ENCODE data around the gene ANKRD63. TPM values are rescaled to one million over a fixed set of nuclear protein-coding genes. Genes with fewer than 3 reads are reported as not detected.
A peak's percentile ranks its signal among the peaks of the same experiment; 100 is the strongest.

Gene ANKRD63
- total RNA-seq, 1 experiment from 2014 or later = 0.37 TPM

DNA sequence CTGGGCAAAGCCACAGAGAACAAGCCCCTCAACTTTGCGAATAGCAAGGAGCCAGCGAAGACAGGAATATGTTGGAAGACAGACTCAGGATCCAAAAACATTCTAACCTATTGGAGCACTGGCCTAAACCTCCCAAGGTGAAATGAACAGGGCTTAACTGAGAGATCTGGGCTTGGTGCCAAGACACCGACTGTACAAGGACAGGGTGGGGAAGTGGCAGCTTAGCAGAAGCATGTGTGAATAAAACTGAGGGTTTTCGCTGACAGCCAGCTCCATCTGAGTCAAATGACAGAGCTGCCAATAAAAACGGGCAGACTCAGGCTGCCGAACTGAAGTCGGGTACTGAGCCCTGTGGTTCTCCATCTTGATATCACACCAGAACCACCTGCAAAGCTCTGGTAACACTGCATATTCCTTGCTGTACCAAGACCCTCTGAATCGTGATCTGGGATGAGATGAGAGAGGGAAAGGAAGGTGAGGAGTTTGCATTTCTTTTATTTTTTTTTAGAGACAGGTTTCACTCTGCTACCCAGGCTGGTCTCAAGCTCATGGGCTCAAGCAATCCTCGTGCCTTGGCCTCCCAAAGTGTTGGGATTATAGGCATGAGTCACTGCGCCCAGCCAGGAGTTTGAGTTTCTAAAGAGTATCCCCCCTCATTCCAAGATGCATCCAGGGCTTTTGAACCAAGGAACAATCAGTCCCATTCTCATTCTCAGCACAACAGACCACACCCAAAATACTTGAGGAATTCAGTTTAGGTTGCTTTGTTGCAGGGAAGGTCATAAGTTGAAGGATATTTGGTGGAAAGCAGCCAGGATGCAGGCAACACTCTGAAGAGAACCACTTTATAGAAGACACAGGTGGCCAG, 30.9 kb upstream of the ANKRD63 start:
- DNase-seq (ENCODE audit: low spot score) = peak; percentile 63

GRCh38 chr15:40312370-40313158, 29.7 kb upstream of the ANKRD63 start:
- DNase-seq (ENCODE audit: low spot score) = no peak

DNA sequence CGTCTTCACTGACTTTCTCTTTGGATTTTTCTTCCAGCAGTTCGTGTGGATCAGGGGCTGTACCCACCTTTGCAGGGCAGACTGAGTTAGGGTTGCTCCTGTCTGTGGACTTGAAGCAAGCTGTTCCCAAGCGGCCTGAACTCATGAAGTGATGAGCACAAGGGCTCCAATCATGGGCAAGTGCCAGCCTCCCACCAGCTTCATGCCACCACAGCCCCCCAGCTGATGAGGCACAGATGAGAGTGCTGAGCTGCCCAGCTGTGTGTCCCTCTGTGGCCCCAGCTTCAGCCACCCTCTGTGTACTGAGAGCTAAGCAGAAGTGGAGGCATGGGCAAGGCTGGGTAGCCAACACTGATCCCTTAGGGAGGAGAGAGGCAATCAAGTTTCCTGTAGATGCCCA, 28.1 kb upstream of the ANKRD63 start:
- no peak for DNase-seq (ENCODE audit: low spot score)

DNA sequence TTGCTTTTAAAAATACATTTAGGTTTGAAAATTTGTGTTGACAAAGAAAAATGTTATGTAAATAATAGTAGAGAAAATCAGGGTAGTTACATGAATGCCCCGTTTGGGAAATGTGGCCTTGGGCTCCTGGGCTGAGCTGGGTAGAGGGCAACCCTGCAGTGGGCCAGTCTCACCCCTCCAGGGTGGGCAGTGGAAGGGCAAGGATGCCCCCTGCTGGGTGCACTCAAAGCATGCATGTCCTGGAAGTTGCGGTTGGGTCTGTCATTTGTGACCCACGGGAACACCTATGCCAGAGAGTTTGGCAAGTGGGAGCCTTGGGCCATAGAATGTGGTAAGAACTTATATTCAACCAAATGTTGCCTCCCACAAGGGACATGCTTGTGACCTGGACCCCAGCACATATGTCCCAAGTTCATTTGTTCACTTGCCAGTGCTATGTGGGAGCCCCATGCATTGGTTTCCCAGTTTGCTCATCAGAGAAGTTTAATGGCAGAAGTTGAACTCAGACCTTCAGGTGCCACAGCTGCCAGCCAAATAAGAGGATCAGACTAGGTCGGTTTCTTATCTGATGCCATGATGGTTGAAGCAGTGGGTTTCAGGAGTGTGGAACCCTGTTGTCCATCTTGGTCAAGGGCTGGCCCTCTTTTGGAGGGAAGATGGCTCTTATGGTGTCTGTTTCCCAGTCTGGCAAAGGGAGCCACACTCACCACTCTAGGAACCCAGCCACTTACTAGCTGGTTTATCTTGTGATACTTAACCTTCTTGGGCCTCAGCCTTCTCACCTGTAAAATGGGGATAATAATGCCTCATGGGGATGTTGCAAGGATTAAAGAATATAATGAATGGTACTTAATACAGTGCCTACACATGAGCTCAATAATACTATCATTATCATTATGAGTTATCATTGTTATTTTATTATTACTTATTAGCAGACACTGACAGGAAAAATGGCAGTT, 27.4 kb upstream of the ANKRD63 start:
- DNase-seq (ENCODE audit: low spot score) = peak; percentile 50

GRCh38 chr15:40309344-40309862, 26.5 kb upstream of the ANKRD63 start:
- DNase-seq (ENCODE audit: low spot score) = no peak

- DNase-seq (ENCODE audit: low spot score) = peak; percentile 78
These were observed 24.8 kb upstream of the ANKRD63 start, which contains the start of gene PLCB2 for GRCh38 chr15:40307421-40308211. TSS of gene PLCB2 (minus strand) at chr15:40307935. CDS start at chr15:40307672, 263 bp downstream.

DNA sequence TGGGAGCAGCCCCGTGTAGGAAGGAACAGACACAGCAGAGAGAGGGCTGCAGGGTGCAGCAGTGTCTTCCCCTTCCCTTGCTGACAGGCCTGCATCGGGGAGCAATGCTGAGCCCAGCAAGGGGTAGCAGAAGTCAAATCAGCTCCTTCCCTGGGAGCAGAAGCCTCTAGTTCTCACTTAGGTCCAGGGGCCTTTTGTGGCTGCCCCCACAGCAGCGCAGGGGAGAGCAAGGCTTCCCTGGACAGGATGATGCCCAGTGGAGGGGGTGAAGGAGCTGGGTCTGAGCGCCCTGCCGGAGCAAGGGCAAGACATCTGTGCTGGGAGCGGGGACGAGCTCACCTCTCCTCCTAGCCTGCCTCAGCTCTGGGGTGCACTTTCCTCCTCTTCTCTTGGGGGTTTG, 24.0 kb upstream of the ANKRD63 start:
- DNase-seq (ENCODE audit: low spot score) = no peak

GRCh38 chr15:40306371-40306770, 23.5 kb upstream of the ANKRD63 start:
- DNase-seq (ENCODE audit: low spot score) = no peak

DNA sequence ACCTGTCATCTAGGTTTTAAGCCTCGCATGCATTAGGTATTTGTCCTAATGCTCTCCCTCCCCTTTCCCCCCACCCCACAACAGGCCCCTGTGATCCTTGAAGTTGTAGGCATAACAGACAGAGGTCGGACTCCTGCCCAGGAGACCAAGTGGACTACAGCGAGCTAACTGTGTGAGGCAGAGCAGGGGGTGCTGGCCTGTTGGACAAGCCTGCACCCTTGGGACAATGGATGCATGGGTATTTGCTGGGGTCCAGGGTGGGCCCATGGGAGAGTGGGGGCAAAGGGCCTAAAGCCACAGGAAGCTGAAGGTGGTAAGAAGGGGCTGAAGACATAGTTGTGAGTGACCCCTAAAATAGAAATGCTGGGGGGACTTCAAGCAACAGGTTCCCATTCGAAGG, 22.4 kb upstream of the ANKRD63 start:
- no peak for DNase-seq (ENCODE audit: low spot score)

DNA sequence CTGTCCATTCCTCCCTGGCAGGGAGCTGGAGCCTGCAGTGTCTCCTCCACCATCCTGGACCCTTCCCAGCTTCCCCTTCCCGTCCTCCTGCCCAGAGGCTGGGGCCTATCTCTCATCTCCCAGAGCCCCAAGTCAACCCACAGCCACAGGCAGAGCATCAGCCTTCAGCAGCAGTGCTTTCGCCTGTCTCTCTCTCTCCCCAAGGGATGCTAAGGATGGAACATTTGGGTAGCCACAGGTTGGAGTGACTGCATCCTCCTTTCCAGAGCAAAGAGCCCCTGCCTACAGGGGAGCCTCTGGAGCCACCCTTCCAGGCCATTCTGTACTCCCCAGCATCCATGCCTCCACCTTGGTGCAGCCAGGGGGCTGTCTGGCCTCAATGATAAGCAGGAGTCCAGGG, 20.7 kb upstream of the ANKRD63 start:
- no peak for DNase-seq (ENCODE audit: low spot score)

DNA sequence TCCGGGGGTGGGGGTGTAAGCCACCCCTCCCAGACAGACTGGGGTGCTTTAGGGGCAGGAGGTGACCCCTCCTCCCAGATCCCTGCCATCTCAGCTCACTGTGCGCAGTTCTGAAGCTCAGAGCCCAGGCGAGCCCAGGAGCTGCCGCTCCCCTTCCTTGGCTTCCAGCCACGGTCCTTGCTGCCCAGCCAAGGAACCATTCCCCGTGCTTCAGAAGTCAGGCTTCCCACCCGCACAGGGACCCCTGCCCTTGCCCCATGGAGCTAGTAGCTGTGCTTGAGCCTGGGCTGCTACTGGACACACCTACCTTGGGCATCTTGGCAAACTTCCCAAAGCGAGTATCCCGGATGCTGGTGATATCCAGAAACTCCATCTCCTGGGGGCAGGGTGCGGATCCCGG, 20.1 kb upstream of the ANKRD63 start:
- no peak for DNase-seq (ENCODE audit: low spot score)

- no peak for DNase-seq (ENCODE audit: low spot score)
These were observed 19.5 kb upstream of the ANKRD63 start for GRCh38 chr15:40302288-40302886.

DNA sequence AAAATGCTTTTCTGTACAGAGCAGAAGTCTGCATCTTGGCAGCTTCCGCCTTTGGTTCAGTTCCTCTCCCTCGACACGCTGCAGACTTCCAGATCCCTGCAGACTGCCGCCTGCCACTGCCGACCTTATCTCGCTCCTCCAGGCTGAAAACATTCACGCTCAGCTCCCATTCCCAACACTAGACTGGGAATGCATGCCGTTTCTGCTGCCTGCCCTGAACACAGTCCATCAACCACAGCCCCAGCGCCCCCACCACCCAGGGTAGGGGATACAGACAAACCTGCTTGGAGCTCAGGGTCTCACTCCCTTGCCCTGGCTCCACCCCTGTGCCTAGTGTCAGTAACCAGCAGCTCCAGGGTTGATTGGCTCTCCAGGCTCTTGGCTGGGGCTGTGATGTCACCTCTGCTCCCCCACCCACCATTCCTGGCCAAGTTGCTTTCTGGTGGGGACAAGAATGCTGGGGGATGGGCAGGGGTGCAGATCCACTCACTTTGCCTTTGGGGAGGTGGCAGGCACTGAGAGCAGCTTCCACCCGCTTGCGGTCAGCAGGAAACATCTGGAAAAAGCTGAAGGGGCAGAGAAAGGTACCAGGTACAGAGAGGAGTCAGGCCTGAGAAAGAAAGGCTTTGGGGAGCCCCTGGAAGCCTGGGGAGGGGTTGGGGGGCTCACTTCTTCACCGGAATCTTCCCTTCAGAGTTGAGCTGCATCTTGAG, 18.8 kb upstream of the ANKRD63 start:
- no peak for DNase-seq (ENCODE audit: low spot score)

DNA sequence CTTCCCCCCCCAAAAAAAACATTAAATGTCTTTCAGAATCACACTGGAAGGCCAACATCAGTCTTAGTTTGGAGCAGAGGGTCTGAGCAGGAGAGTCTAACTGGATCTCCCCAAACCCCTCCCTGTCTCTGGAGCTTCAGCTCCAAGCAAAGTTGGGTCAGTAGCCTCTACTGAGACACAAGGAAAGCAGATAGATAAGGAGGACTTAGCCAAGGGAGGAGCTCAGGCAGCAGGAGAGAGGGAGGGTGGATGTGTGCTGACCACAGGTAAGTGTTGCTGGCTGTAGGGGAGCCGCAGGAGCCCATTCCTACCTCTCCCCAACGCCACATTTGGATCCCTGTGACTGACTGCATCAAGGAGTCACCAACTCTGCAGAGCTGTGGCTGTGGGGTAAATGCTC, 17.9 kb upstream of the ANKRD63 start:
- DNase-seq (ENCODE audit: low spot score) = no peak

DNA sequence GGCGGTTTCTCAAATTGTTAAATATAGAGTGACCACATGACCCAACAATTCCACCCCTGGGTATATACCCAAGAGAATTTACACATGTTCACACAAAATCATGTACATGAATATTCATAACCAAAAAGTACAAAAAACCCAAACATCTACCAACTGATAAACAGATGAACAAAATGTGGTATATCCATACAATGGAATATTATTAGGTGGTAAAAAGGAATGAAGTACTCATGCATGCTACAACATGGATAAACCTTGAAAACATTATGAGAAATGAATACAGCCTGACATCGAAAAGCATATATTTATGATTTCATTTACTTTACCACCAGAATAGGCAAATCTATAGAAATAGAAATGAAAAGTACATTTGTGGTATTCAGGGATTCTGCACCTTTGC, 17.5 kb upstream of the ANKRD63 start:
- DNase-seq (ENCODE audit: low spot score) = no peak

DNA sequence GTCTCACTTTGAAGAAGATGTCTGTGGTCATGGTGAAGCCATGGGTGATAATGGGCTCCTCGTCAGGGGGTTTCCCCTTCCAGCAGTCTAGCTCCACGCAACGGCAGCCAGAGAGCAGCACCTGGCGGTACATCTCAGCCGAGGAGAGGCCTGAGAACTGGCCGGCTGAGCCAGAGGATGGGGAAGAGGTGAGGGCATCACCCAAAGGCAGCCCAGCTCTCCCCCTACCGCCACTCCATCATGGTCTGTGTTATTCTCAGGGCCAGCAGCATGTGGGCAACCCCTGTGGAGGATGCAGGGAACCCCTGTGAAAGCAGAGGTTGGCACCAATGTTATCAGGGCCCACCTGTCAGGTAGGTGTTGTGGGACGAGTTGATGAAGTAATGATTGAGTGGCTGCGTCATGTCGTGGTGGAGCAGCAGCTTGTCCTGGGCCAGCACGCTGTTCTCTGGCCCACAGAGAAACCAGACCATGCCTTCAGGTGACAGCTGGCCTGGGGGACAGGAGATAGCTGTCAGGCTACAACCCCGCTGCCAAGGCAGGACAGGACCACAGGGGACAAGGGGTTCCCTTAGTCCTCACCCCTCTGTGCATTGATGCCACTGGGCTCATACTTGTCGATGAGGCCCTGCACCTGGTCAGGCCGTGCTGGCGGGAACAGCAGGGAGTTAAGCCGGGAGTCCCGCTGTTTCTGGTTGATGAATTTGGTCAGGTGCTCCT, 15.5 kb upstream of the ANKRD63 start:
- no peak for DNase-seq (ENCODE audit: low spot score)

DNA sequence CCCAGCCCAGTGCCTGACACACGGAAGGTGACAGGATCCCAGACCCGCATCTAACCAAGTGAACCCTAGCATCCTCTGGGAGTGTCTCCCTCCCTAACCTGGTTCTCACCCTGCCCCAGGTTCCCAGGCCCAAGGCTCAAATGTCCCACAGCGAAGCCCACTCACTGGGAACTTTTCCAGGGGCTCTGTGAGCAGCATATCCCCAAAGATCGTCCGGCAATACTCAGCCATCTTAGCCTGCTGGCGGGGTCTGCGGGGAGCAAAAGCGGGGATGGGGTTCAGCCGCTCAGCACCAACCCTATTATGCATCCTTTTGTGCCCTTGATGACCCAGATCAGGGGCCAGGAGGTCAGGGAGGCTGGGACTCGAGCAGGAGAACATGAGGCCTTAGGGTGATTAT, 14.5 kb upstream of the ANKRD63 start:
- DNase-seq (ENCODE audit: low spot score) = no peak

GRCh38 chr15:40296561-40297230, 13.8 kb upstream of the ANKRD63 start:
- DNase-seq (ENCODE audit: low spot score) = no peak

Data from H4 (cell line).